Measurements from ENCODE around the gene SVOP. TPM values are rescaled to one million over a fixed set of nuclear protein-coding genes. Genes with fewer than 3 reads are reported as not detected.

SVOP gene
- total and polyA plus RNA-seq, 8 donors, result 0.09 to 0.24 (median 0.15) TPM; not detected in 2

GRCh38 chr12:108896336-108896735 is 124.5 kb downstream of the SVOP start:
- H3K9me3 ChIP-seq, result no peaks in the 10 kb centered on the region
- TF ChIP-seq, protein P1, sequence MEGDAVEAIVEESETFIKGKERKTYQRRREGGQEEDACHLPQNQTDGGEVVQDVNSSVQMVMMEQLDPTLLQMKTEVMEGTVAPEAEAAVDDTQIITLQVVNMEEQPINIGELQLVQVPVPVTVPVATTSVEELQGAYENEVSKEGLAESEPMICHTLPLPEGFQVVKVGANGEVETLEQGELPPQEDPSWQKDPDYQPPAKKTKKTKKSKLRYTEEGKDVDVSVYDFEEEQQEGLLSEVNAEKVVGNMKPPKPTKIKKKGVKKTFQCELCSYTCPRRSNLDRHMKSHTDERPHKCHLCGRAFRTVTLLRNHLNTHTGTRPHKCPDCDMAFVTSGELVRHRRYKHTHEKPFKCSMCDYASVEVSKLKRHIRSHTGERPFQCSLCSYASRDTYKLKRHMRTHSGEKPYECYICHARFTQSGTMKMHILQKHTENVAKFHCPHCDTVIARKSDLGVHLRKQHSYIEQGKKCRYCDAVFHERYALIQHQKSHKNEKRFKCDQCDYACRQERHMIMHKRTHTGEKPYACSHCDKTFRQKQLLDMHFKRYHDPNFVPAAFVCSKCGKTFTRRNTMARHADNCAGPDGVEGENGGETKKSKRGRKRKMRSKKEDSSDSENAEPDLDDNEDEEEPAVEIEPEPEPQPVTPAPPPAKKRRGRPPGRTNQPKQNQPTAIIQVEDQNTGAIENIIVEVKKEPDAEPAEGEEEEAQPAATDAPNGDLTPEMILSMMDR (IDR thresholded peaks at IDR 0.05), result no peak
- DNase-seq (no peak), ATAC-seq (no peak)
- no peak overlapping the region for H3K4me3 ChIP-seq
- intact Hi-C loops (cut with DNase I), result no loop called here
- H3K27ac ChIP-seq, result no peak overlapping the region
- no peaks in the 10 kb centered on the region for H3K4me1 ChIP-seq
- no peaks in the 10 kb centered on the region for H3K27me3 ChIP-seq
- no peaks in the 10 kb centered on the region for H3K36me3 ChIP-seq

DNA sequence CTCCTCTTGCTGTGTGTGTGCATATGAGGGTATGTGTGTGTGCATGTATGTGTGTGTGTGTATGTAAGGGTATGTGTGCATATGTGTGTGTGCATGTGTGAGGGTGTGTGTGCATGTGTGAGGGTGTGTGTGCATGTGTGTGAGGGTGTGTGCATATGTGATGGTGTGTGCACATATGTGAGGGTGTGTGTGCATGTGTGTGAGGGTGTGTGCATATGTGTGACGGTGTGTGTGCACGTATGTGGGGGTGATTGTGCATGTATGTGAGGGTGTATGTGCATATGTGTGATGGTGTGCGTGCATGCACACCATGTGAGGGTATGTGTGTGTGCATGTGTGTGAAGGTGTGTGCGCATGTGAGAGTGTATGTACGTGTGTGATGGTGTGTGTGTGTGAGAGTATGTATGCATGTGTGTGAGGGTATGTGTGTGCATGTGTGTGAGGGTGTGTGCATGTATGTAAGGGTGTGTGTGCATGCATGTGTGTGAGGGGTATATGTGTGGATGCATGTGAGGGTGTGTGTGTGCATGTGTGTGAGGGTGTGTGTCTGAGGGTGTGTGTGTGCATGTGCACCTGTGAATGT is 125.6 kb downstream of the SVOP start:
- ATAC-seq (no peak), DNase-seq (no peak)
- TF ChIP-seq, protein P1 (IDR thresholded peaks at IDR 0.05), result no peak
- H3K9me3 ChIP-seq, result peaks cover 0 to 2% of the 10 kb centered on the region in 2 donors
- no peak overlapping the region for H3K4me3 ChIP-seq
- intact Hi-C loops (cut with DNase I), result no loop called here
- no peak overlapping the region for H3K27ac ChIP-seq
- no peaks in the 10 kb centered on the region for H3K4me1 ChIP-seq
- no peaks in the 10 kb centered on the region for H3K36me3 ChIP-seq
- H3K27me3 ChIP-seq, result no peaks in the 10 kb centered on the region

- no peak overlapping the region for H3K4me3 ChIP-seq
- ATAC-seq (no peak), DNase-seq (peak in 1 of 4 donors; percentile 11)
- H3K27me3 ChIP-seq, result no peaks in the 10 kb centered on the region
- TF ChIP-seq, protein P1 (IDR thresholded peaks at IDR 0.05), result no peak
- no peak overlapping the region for H3K27ac ChIP-seq
- peaks cover 0 to 5% of the 10 kb centered on the region in 2 donors for H3K9me3 ChIP-seq
- no peaks in the 10 kb centered on the region for H3K36me3 ChIP-seq
- H3K4me1 ChIP-seq, result no peaks in the 10 kb centered on the region
- intact Hi-C loops (cut with DNase I), result no loop called here
Measured at GRCh38 chr12:108890208-108890607, 130.7 kb downstream of the SVOP start.

- ATAC-seq (no peak), DNase-seq (no peak)
- no peak overlapping the region for H3K27ac ChIP-seq
- H3K9me3 ChIP-seq, result peaks cover 0 to 5% of the 10 kb centered on the region in 2 donors
- intact Hi-C loops (cut with DNase I), result no loop called here
- H3K4me1 ChIP-seq, result no peaks in the 10 kb centered on the region
- H3K27me3 ChIP-seq, result no peaks in the 10 kb centered on the region
- TF ChIP-seq, protein P1 (IDR thresholded peaks at IDR 0.05), result no peak
- no peaks in the 10 kb centered on the region for H3K36me3 ChIP-seq
- no peak overlapping the region for H3K4me3 ChIP-seq
Measured at GRCh38 chr12:108888031-108888430, 132.8 kb downstream of the SVOP start.

DNA sequence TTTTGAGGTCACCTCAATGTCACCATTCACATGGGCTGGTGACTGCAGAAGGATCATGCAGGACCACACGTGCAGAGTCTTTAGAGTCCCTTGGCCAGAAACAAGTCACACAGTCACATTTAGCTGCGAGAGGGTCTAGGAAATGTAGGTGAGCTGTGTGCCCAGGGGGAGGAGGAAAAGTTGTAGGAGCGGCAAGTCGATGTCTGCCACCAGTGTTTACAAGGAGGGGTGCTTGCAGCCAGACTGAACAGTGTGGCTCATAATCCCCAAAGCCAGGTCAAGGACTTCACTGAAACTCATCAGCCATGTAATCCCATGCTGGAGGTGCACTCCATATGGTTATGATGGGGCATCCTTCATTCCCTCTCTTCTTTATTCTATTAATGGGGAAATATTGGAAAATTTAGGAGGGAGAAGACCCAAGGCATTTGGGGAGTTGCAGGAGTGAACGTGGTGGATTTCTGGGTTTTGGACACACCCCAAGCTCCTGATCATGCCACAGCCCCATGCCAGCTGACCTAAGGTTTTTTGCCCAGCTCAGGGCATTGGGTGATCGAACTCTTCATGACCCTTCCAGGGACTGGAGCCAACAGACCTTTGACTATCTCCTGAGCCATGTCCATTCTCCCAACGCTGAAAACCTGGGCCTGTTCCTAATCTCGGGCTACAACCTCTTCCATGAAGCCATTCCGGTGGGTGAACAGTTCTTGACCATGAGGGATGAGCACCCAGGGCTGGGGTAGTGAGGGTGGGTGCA is 133.8 kb downstream of the SVOP start:
- Histone ChIP-seq H3K27me3 (no peaks in the 10 kb centered on the region), H3K36me3 (no peaks in the 10 kb centered on the region), H3K4me1 (no peaks in the 10 kb centered on the region), H3K27ac (no peak overlapping the region), H3K9me3 (peaks cover 0 to 5% of the 10 kb centered on the region in 2 donors), H3K4me3 (no peak overlapping the region)
- ATAC-seq (no peak), DNase-seq (no peak)
- TF ChIP-seq, protein P1 (IDR thresholded peaks at IDR 0.05), result no peak
- intact Hi-C loops (cut with DNase I), result no loop called here

All from left lung (tissue), 10 donors.